ENCODE measurements around the gene PDE6C. TPM values are rescaled to one million over a fixed set of nuclear protein-coding genes. Genes with fewer than 3 reads are reported as not detected.

PDE6C gene
- total RNA-seq, 4 donors from 2014 or later = not detected

DNA sequence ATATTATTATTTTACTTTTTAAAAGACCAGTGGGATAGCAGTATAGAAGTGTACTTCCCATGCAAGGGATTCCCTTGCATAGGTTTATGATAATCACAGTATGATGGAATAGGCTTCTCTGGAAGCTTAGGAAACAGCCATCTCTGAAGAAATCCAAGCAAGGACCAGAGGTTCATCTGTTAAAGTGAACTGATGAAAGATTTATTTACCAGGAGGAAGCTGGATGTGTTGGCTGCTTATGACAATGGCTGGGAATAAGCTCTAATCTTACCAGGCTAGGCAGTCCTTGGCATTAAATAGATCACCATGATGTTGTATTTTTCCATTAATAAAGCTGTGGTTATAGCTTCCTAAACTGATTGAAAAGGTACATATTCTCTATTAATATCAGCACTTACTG lies 58.0 kb downstream of the PDE6C start:
- TF ChIP-seq POLR2A (IDR thresholded peaks at IDR 0.05) = no peak
- TF ChIP-seq, protein P1, sequence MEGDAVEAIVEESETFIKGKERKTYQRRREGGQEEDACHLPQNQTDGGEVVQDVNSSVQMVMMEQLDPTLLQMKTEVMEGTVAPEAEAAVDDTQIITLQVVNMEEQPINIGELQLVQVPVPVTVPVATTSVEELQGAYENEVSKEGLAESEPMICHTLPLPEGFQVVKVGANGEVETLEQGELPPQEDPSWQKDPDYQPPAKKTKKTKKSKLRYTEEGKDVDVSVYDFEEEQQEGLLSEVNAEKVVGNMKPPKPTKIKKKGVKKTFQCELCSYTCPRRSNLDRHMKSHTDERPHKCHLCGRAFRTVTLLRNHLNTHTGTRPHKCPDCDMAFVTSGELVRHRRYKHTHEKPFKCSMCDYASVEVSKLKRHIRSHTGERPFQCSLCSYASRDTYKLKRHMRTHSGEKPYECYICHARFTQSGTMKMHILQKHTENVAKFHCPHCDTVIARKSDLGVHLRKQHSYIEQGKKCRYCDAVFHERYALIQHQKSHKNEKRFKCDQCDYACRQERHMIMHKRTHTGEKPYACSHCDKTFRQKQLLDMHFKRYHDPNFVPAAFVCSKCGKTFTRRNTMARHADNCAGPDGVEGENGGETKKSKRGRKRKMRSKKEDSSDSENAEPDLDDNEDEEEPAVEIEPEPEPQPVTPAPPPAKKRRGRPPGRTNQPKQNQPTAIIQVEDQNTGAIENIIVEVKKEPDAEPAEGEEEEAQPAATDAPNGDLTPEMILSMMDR (IDR thresholded peaks at IDR 0.05) = no peak
- intact Hi-C loops (cut with DNase I; ENCODE audit: low total_unique reads) = no loop called here
- H3K4me3 ChIP-seq (ENCODE audit: low read depth, poor library complexity, severe bottlenecking) = no peak overlapping the region
- no peak for DNase-seq (ENCODE audit: low spot score in 2 of 2)

DNA sequence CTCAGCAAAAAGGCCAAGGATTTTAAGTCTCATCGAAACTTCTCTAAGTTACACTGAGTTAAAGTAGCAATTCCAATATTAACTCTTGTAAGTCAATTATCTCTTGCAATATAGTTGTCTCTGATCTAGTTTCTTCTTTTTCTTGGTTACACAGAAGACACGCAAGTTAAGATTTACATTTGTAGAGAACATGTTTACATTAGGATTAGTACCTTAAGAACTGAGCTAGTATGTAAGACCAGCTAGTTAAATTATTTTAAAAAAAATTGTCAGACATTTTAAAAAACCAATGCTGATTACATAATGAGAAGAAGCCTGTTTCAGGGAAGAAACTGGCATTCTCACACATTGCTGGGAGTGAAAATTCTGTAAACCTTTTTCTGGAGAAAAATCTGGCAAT lies 58.7 kb downstream of the PDE6C start:
- intact Hi-C loops (cut with DNase I; ENCODE audit: low total_unique reads) = no loop called here
- TF ChIP-seq POLR2A (IDR thresholded peaks at IDR 0.05) = no peak
- TF ChIP-seq, protein P1 (IDR thresholded peaks at IDR 0.05) = no peak
- no peak for DNase-seq (ENCODE audit: low spot score in 2 of 2)
- no peak overlapping the region for H3K4me3 ChIP-seq (ENCODE audit: low read depth, poor library complexity, severe bottlenecking)
- WGBS, 2 donors = 96 to 97% methylated on average over 2 of the region's 2 CpGs

GRCh38 chr10:93672022-93672678 lies 59.8 kb downstream of the PDE6C start:
- intact Hi-C loops (cut with DNase I; ENCODE audit: low total_unique reads) = no loop called here
- 90 to 94% methylated on average over 2 of the region's 2 CpGs for WGBS, 2 donors
- no peak for DNase-seq (ENCODE audit: low spot score in 2 of 2)
- TF ChIP-seq POLR2A (IDR thresholded peaks at IDR 0.05) = no peak
- TF ChIP-seq, protein P1 (IDR thresholded peaks at IDR 0.05) = no peak
- no peak overlapping the region for H3K4me3 ChIP-seq (ENCODE audit: low read depth, poor library complexity, severe bottlenecking)

DNA sequence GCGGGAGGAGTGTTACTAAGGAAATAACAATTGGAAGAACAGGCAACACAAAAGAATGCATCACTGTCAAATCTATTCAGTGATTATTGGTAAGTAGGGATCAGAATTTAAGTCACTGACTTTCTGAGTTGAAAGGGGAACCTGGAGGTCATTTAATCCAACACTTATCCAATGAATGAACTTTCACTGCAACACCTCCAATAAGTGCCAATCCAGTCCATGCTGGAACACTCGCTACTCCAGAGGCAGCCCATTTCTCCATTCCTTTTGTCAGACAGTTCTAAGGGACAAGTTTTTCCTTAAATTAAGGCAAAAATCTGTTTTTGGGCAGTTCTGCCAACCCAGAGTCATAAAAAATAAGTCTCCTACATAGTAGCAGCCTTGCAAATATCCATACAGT lies 60.6 kb downstream of the PDE6C start:
- H3K4me3 ChIP-seq (ENCODE audit: low read depth, poor library complexity, severe bottlenecking) = no peak overlapping the region
- TF ChIP-seq POLR2A (IDR thresholded peaks at IDR 0.05) = no peak
- TF ChIP-seq, protein P1 (IDR thresholded peaks at IDR 0.05) = no peak
- WGBS, 2 donors = 91 to 94% methylated on average over 2 of the region's 2 CpGs
- no peak for DNase-seq (ENCODE audit: low spot score in 2 of 2)
- intact Hi-C loops (cut with DNase I; ENCODE audit: low total_unique reads) = no loop called here

GRCh38 chr10:93673791-93674190 lies 61.5 kb downstream of the PDE6C start:
- TF ChIP-seq, protein P1 (IDR thresholded peaks at IDR 0.05) = no peak
- DNase-seq (ENCODE audit: low spot score in 2 of 2) = no peak
- H3K4me3 ChIP-seq (ENCODE audit: low read depth, poor library complexity, severe bottlenecking) = no peak overlapping the region
- intact Hi-C loops (cut with DNase I; ENCODE audit: low total_unique reads) = no loop called here
- 93 to 95% methylated on average over 2 of the region's 2 CpGs for WGBS, 2 donors

DNA sequence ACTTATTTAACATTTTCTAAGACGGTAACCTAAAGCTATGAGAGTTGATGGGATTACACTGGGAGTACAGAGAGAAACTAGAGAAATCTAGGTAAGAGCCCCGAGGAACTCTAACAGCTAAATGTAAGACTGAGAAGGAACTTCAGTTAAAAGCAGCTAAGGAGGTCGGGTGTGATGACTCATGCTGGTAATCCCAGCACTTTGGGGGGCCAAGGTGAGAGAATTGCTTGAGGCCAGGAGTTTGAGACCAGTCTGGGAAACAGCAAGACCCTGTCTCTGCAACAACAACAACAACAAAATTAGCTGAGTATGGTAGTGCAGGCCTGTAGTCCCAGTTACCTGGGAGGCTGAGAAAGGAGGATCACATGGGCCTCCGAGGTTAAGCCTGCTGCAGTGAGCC lies 66.0 kb downstream of the PDE6C start:
- no peak overlapping the region for H3K4me3 ChIP-seq (ENCODE audit: low read depth, poor library complexity, severe bottlenecking)
- intact Hi-C loops (cut with DNase I; ENCODE audit: low total_unique reads) = no loop called here
- 86 to 90% methylated on average over 4 of the region's 4 CpGs for WGBS, 2 donors
- TF ChIP-seq POLR2A (IDR thresholded peaks at IDR 0.05) = no peak
- TF ChIP-seq, protein P1 (IDR thresholded peaks at IDR 0.05) = no peak
- DNase-seq (ENCODE audit: low spot score in 2 of 2) = no peak

Measured in lower leg skin (tissue), 4 donors.